Suprapubic skin (tissue), 4 donors: ENCODE results near the gene COL9A3. TPM values are rescaled to one million over a fixed set of nuclear protein-coding genes. Genes with fewer than 3 reads are reported as not detected.

Source experiments
- DNase-seq, 2 donors: peaks; one replicate each; pipeline ENCODE4 v3.0.0-alpha.2; 2019; ENCODE audit warnings: low spot score in 2 of 2
- H3K27ac ChIP-seq: fragments of 200-600 bp; sonication (generic); one replicate; pipeline ENCODE4 v1.5.1; 2019
- H3K27me3 ChIP-seq: fragments of 200-600 bp; sonication (generic); one replicate; pipeline ENCODE4 v1.5.1; 2019
- H3K36me3 ChIP-seq: fragments of 200-600 bp; sonication (generic); one replicate; pipeline ENCODE4 v1.5.1; 2019
- H3K4me1 ChIP-seq: fragments of 200-600 bp; sonication (generic); one replicate; pipeline ENCODE4 v1.5.1; 2019
- H3K4me3 ChIP-seq: fragments of 200-600 bp; sonication (generic); one replicate; pipeline ENCODE4 v1.5.1; 2019; ENCODE audit warnings: mild to moderate bottlenecking
- H3K9me3 ChIP-seq: fragments of 200-600 bp; sonication (generic); one replicate; pipeline ENCODE4 v1.5.1; 2019
- CTCF ChIP-seq, 2 donors: fragments of 200-600 bp in 1 of 2; fragments of 450-650 bp in 1 of 2; sonication (generic) in 1 of 2; IDR thresholded peaks; one replicate each; pipeline ENCODE4 v1.5.1; 2016 to 2019; ENCODE audit warnings: antibody characterized with exemption in 2 of 2, mild to moderate bottlenecking in 1 of 2, moderate library complexity in 1 of 2
- EP300 ChIP-seq: sonication (generic); formaldehyde crosslinking; IDR thresholded peaks from one replicate; pipeline ENCODE4 v1.6.1; 2017; ENCODE audit warnings: antibody characterized with exemption
- POLR2A ChIP-seq, 2 donors: fragments of 450-650 bp; IDR thresholded peaks; one replicate each; pipeline ENCODE4 v1.6.1; 2017; ENCODE audit warnings: antibody characterized with exemption in 2 of 2, mild to moderate bottlenecking in 2 of 2, moderate library complexity in 2 of 2
- POLR2AphosphoS5 ChIP-seq, 3 donors: sonication (generic); formaldehyde crosslinking; IDR thresholded peaks; one replicate each; pipeline ENCODE4 v1.6.1; 2017; ENCODE audit warnings: antibody characterized with exemption in 3 of 3
- WGBS: methylation state at CpG from one replicate; pipeline ENCODE4 v1.1.5; 2018; 5-methylcytosine and 5-hydroxymethylcytosine counted together
- total RNA-seq, 4 donors: library from RNA; depleted of rRNA; stranded (reverse); fragments of >200 nt; gene quantifications; one replicate each; pipeline ENCODE4 v1.1.0, GENCODE V29; 2016

COL9A3 gene
- total RNA-seq, 4 donors from 2014 or later, result 6.1 to 11.3 (median 8.1) TPM

- TF ChIP-seq POLR2A (IDR thresholded peaks at IDR 0.05) (no peak), POLR2AphosphoS5 (IDR thresholded peaks at IDR 0.05) (no peak), EP300 (no peak), CTCF (IDR thresholded peaks at IDR 0.05) (no peak)
- H3K4me1 ChIP-seq, result peaks cover 1% of the 10 kb centered on the region
- no peak overlapping the region for H3K4me3 ChIP-seq
- no peak overlapping the region for H3K27ac ChIP-seq
- no peaks in the 10 kb centered on the region for H3K9me3 ChIP-seq
- H3K27me3 ChIP-seq, result peaks cover 38% of the 10 kb centered on the region
- WGBS, result 93% methylated on average over 7 of the region's 7 CpGs
- no peak for DNase-seq
- no peaks in the 10 kb centered on the region for H3K36me3 ChIP-seq
These were observed 37.5 kb upstream of the COL9A3 start for GRCh38 chr20:62779417-62779685.

GRCh38 chr20:62780204-62780603 is 36.6 kb upstream of the COL9A3 start:
- H3K9me3 ChIP-seq, result no peaks in the 10 kb centered on the region
- 54% methylated on average over 19 of the region's 20 CpGs for WGBS

GRCh38 chr20:62780696-62781095 is 36.2 kb upstream of the COL9A3 start:
- no peak overlapping the region for H3K4me3 ChIP-seq
- DNase-seq, result no peak
- H3K9me3 ChIP-seq, result no peaks in the 10 kb centered on the region
- TF ChIP-seq POLR2A (IDR thresholded peaks at IDR 0.05) (no peak), EP300 (no peak), CTCF (IDR thresholded peaks at IDR 0.05) (no peak), POLR2AphosphoS5 (IDR thresholded peaks at IDR 0.05) (no peak)
- H3K4me1 ChIP-seq, result no peaks in the 10 kb centered on the region
- peaks cover 36% of the 10 kb centered on the region for H3K27me3 ChIP-seq
- WGBS, result 69% methylated on average over 14 of the region's 17 CpGs
- H3K36me3 ChIP-seq, result no peaks in the 10 kb centered on the region
- H3K27ac ChIP-seq, result no peak overlapping the region

More at GRCh38 chr20:62780204-62780603, 36.6 kb upstream of the COL9A3 start:
- H3K27ac ChIP-seq, result no peak overlapping the region
- H3K4me3 ChIP-seq, result no peak overlapping the region
- H3K4me1 ChIP-seq, result no peaks in the 10 kb centered on the region
- no peaks in the 10 kb centered on the region for H3K36me3 ChIP-seq
- peaks cover 31% of the 10 kb centered on the region for H3K27me3 ChIP-seq
- no peak for TF ChIP-seq EP300
- TF ChIP-seq POLR2A (IDR thresholded peaks at IDR 0.05), result no peak
- TF ChIP-seq CTCF (IDR thresholded peaks at IDR 0.05), result no peak
- no peak for TF ChIP-seq POLR2AphosphoS5 (IDR thresholded peaks at IDR 0.05)
- DNase-seq, result no peak

- TF ChIP-seq POLR2AphosphoS5 (IDR thresholded peaks at IDR 0.05), result no peak
- no peak for TF ChIP-seq POLR2A (IDR thresholded peaks at IDR 0.05)
- no peak for TF ChIP-seq EP300
- TF ChIP-seq CTCF (IDR thresholded peaks at IDR 0.05), result no peak
- no peak overlapping the region for H3K27ac ChIP-seq
- H3K4me3 ChIP-seq, result no peak overlapping the region
- H3K9me3 ChIP-seq, result no peaks in the 10 kb centered on the region
- H3K27me3 ChIP-seq, result peaks cover 46% of the 10 kb centered on the region
- no peak for DNase-seq
- H3K36me3 ChIP-seq, result no peaks in the 10 kb centered on the region
- no peaks in the 10 kb centered on the region for H3K4me1 ChIP-seq
- WGBS, result 82% methylated on average over 18 of the region's 18 CpGs
These were observed 34.5 kb upstream of the COL9A3 start for GRCh38 chr20:62782149-62782892.

- Histone ChIP-seq H3K4me3 (no peak overlapping the region), H3K9me3 (no peaks in the 10 kb centered on the region), H3K36me3 (no peaks in the 10 kb centered on the region), H3K27me3 (peaks cover 46% of the 10 kb centered on the region), H3K27ac (no peak overlapping the region), H3K4me1 (no peaks in the 10 kb centered on the region)
- DNase-seq, result no peak
- TF ChIP-seq CTCF (IDR thresholded peaks at IDR 0.05) (no peak), POLR2AphosphoS5 (IDR thresholded peaks at IDR 0.05) (no peak), EP300 (no peak), POLR2A (IDR thresholded peaks at IDR 0.05) (no peak)
- 42% methylated on average over 9 of the region's 9 CpGs for WGBS
These were observed 34.0 kb upstream of the COL9A3 start for GRCh38 chr20:62782893-62783278.
